ENCODE measurements around the gene MAGIX.

The MAGIX gene

DNA sequence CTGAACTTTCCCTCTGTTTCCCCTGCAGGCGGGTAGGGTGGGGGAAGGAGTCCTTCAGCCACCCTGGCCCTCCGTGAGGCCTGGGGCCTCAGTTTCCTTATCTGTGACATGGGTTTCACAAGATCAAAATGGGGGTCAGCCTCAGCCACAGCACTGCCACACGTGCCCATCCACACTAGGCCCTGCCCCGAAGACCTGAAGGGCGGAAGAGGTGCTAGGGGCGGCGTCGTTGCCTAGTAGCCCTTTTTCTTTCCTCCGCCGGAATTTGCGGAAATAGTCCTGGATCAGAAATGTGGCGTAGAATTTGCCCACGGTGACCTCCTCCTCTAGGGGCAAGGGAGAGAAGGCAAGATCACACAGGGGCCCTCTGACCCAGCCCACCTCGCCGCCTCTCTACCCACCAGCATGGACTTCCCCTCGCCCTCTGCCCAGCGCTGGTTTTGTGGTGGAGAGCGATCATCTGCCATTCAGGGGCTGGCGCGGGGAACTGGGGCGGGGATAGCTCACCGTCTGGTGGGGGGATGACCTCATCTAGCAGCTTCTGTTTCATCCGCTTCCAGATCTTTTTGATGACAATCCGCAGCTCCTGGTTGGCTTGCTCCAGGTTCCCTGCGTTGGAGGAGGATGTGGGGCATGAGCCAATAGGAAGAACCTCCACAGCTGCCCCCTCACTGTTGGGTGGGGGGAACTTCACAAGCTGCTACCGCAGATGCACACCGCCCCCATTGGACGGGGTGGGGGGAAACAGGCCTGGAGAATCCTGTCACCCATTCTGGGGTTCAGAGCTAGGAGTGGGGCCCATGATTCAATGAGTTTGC is 47.1 kb downstream of the MAGIX start:
- no peak for DNase-seq

DNA sequence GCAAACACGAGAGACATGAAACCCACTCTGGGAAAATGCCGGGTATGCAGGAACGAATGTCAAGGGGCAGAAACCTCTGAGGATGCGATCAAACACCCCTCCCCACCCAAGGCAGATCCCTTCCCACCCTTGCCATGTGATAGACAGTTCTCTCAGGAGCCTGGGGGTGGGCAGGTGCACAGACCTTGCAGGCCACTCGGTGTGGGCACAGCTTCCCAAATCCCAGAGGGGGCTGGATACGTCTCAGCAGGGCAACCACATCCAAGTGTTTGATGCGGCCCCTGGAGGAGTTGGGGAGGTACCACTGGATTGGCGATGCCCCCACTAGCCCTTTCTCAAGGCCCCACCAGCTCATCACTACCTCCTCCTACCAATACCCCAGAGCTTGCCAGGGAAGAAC is 47.8 kb downstream of the MAGIX start:
- DNase-seq = no peak

DNA sequence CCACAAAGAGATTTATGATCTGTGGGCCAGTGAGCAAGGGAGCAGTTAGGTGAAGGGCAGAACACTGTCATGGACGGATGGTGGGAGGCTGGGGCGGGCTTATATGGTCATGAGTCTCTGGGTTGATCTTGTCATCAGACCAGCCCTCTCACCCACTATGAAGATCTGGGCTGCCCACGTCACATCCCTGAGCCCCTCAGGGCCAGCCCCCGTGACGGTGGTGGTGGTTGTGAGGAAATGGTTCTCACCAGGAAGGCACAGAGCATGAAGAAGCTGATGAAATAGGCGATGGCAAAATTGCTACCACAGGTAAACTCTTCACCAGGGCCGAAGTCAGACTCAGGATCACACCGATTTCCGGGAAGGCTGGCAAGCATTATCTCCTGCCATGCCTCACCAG is 48.5 kb downstream of the MAGIX start:
- no peak for DNase-seq

DNA sequence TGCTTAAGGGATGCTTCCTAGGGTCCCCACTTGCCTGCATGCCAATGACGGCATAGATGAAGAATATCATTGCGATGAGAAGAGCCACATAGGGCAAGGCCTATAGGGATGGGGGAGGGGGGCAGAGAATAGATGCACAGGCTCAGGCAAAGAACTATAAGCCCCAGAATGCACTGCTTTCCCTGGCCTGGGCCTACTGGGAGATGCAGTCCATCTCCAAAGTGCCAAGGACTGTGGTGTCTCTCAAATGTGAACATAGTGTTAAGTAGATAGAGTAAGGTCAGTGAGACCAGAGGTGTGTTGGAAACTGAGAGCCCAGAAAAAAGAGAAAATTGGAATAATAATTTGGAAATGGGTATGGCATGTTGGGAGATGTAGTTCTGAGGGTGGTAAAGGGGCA is 49.7 kb downstream of the MAGIX start:
- no peak for DNase-seq

DNA sequence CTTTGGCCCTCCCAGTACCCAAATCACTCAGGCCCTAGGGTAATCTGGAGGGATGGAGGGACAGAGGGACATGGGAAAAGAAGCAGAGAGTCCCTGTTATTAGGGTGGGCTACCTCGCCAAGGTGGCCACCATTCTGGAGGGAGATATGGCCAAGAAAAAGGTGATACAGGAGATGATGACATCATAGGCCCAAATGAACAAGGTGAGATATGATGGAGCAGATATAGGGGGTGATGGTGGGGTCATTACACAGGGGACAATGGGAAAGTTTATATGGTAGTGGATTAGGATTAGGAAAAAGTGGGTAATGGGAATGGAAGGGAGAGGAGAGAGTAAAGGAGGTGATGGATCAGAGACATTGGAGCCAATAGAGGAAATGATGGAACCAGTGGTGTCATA is 50.3 kb downstream of the MAGIX start:
- DNase-seq = no peak

DNA sequence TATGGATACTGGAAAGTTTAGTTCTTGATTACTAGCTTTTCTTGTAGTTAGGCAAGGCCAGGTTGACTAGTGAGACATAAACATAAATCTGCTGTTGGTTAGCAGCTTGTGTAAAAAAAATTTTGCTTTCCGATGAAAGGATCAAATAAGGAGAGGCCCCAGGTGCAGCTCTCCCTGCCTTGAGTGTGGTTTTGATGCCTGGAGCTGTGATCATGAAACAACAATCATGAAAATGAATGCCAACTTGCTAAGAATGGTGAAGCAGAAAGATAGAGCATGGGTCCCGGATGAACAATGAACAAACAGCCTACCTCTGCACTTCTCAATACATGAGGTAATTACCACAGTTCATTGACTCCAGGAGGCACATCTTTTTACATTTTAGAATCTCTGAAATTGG is 51.9 kb downstream of the MAGIX start:
- no peak for DNase-seq

DNA sequence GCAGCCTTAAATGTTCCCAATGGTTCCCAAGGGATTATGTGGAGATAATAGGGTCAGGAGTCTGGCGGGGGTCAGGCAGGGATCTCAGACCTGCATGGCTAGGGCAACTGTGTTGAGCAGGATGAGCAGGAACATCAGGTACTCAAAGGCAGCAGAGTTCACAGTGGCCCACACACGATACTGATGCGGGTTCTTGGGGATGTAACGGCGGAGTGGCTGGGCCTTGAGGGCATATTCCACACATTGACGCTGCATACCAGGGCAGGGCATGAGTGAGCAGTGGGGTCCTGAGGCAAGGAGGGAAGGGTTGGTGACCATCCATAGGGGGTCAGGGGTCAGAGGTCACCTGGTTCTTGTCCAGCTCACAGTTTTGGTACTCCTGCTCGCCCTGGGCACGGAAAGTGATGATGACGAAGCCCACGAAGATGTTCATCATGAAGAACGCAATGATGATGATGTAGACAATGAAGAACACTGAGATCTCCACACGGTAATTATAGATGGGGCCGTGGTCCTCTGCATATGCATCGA is 52.5 kb downstream of the MAGIX start:
- DNase-seq = no peak

All from NCI-H510A (cell line).